BJ (cell line): Measurements from ENCODE around the gene PLAU. TPM values are rescaled to one million over a fixed set of nuclear protein-coding genes. Genes with fewer than 3 reads are reported as not detected.

Experiments used
- CTCF ChIA-PET: fragments of 350-600 bp; formaldehyde crosslinking; extraction: SDS; loops from one replicate; lab custom pipeline; 2021; ENCODE audit warnings: antibody characterized with exemption, inconsistent platforms; lab: Yijun Ruan, JAX
- POLR2A ChIA-PET: fragments of 300-600 bp; sonication (Branson Sonifier 250); formaldehyde crosslinking; extraction: SDS; loops from one replicate; lab custom pipeline; 2021; ENCODE audit warnings: antibody characterized with exemption; lab: Charles Lee
- DNase-seq: peaks from one replicate; pipeline ENCODE4 v3.0.0-alpha.2; 2011; ENCODE audit warnings: low read depth
- H3K27me3 ChIP-seq: 2 replicates; pipeline ENCODE4 v1.6.0; 2011; ENCODE audit warnings: low read length; ENCODE audit not compliant: control insufficient read depth, insufficient read depth
- H3K36me3 ChIP-seq: 2 replicates; pipeline ENCODE4 v1.5.1; 2011; ENCODE audit warnings: low read length; ENCODE audit not compliant: control insufficient read depth, insufficient read depth
- H3K4me3 ChIP-seq: 2 replicates; pipeline ENCODE4 v1.5.1; 2011; ENCODE audit warnings: low read depth, mild to moderate bottlenecking, control low read depth, low read length
- CTCF ChIP-seq: IDR thresholded peaks from 2 replicates; pipeline ENCODE4 v1.5.1; 2011; ENCODE audit warnings: low read depth, mild to moderate bottlenecking, control low read depth, inconsistent platforms, low read length, moderate library complexity; ENCODE audit not compliant: insufficient read depth
- polyA minus RNA-seq: library from RNA; depleted of rRNA, polyadenylated mRNA; stranded (reverse); fragments of >200 nt; gene quantifications from 2 replicates; pipeline ENCODE4 v1.2.3, GENCODE V29; 2011; rRNA and poly(A)+ RNA removed
- polyA plus RNA-seq: library from polyadenylated mRNA; depleted of rRNA; stranded (reverse); fragments of >200 nt; gene quantifications from 2 replicates; pipeline ENCODE4 v1.2.3, GENCODE V29; 2011; rRNA removed

Gene PLAU
- polyA plus RNA-seq (25.2 and 37.2 TPM in 2 replicates), polyA minus RNA-seq (13.8 TPM in 2 replicates)

GRCh38 chr10:73910764-73911552 lies at the start of gene PLAU:
Gene PLAU, plus strand, starts transcription at chr10:73911132. Its CDS starts 424 bp downstream, at chr10:73911556.
- TF ChIP-seq CTCF = no peak
- CTCF ChIA-PET = interaction anchor here (0.8 to 1.0 kb wide), 2 partner anchors 9 to 19 kb away, joined by 3 to 5 read pairs; no protein-coding TSS in a partner anchor
- H3K36me3 ChIP-seq = peaks cover 18% of the 10 kb centered on the region
- POLR2A ChIA-PET = no interaction called here
- DNase-seq = no peak
- H3K4me3 ChIP-seq = peak within 1 kb of the TSS; percentile 65
- H3K27me3 ChIP-seq = no peaks in the 10 kb centered on the region

GRCh38 chr10:73862011-73862410 lies 48.9 kb upstream of the PLAU start:
- POLR2A ChIA-PET = no interaction called here
- CTCF ChIA-PET = interaction anchor here (0.8 to 3.1 kb wide), 7 partner anchors 10 to 79 kb away, joined by 3 to 17 read pairs (median 5); no protein-coding TSS in a partner anchor
- H3K36me3 ChIP-seq = peaks cover 11% of the 10 kb centered on the region
- no peak for TF ChIP-seq CTCF
- H3K27me3 ChIP-seq = no peaks in the 10 kb centered on the region
- DNase-seq = no peak
- H3K4me3 ChIP-seq = no peak overlapping the region

- ChIA-PET CTCF (interaction anchor here (0.6 to 3.1 kb wide), 10 partner anchors 11 to 95 kb away, joined by 3 to 17 read pairs (median 4); partner anchors contain the start of gene CAMK2G), POLR2A (interaction anchor here (0.7 kb wide), 1 partner anchor 317 kb away, joined by 4 read pairs; no protein-coding TSS in a partner anchor)
- Histone ChIP-seq H3K27me3 (no peaks in the 10 kb centered on the region), H3K4me3 (no peak overlapping the region), H3K36me3 (peaks cover 11% of the 10 kb centered on the region)
- TF ChIP-seq CTCF = no peak
- no peak for DNase-seq
Measured at GRCh38 chr10:73863039-73863817, 47.7 kb upstream of the PLAU start.

- DNase-seq = no peak
- POLR2A ChIA-PET = interaction anchor here (0.7 kb wide), 1 partner anchor 316 kb away, joined by 4 read pairs; no protein-coding TSS in a partner anchor
- no peak overlapping the region for H3K4me3 ChIP-seq
- H3K27me3 ChIP-seq = no peaks in the 10 kb centered on the region
- peaks cover 16% of the 10 kb centered on the region for H3K36me3 ChIP-seq
- CTCF ChIA-PET = interaction anchor here (0.6 to 3.1 kb wide), 6 partner anchors 10 to 94 kb away, joined by 3 to 17 read pairs (median 5); partner anchors contain the start of gene CAMK2G
- no peak for TF ChIP-seq CTCF
Measured at GRCh38 chr10:73864229-73864628, 46.7 kb upstream of the PLAU start.

- CTCF ChIA-PET = interaction anchor here (0.8 kb wide), 1 partner anchor 17 kb away, joined by 4 read pairs; no protein-coding TSS in a partner anchor
- Histone ChIP-seq H3K36me3 (peaks cover 14% of the 10 kb centered on the region), H3K27me3 (no peaks in the 10 kb centered on the region), H3K4me3 (no peak overlapping the region)
- no peak for TF ChIP-seq CTCF
- DNase-seq = no peak
- POLR2A ChIA-PET = interaction anchor here (0.6 kb wide), 1 partner anchor 14 kb away, joined by 3 read pairs; no protein-coding TSS in a partner anchor
Measured at GRCh38 chr10:73865107-73865458, 45.8 kb upstream of the PLAU start.
